Measurements from ENCODE around the gene EHD4.

The EHD4 gene

DNA sequence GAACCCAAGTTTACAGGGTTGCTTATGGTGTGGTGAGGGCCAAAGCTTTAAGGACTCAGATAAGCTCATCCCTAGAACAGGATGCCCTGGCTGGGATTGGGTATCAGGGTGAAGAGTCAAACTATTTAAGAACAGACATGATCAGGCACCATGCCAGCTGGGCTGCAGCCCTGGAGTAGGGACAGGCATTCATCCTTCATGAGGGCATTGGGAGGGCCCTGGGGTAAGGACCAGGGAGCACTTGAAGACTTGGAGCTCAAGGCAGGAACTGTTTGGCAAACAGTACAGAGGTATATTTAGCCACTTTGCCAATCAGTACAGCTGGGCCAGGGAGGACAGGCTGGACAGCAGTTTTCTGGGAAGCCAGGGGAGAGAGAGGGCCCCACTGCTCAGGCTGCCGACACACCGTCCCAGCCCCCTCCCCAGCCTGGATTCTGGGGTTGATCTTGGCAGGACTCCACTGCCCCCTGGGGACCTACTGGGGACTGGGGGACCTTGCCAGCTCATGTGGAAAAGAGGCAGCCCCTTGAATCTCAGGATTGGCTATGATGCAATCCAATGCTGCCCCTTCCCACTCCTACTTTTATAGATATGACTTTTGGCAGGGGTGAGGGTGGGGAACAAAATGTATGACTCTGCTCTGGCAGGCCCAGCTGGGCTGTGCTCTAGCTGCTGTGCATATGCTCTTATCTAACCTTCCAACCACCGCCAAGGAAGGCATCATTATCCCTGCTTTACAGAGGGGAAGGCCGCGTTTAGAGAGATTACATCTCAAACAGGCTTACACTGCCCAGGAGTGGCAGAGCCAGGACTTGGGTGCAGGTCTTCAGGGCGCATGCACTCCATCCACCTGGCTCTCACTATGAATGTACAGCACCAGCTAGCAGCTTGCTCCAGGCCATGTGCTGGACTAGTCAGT is 46.2 kb upstream of the EHD4 start:
- H3K79me1 ChIP-seq (ENCODE audit: low read depth, low read length): no peaks in the 10 kb centered on the region
- H3K9me3 ChIP-seq (replicated peaks in 1 of 2; ENCODE audit: control insufficient read depth in 2 of 2, insufficient read depth in 1 of 2, low read depth in 1 of 2, low read length in 2 of 2): peaks cover 10 to 14% of the 10 kb centered on the region in 2 donors
- no peak overlapping the region for H3K27ac ChIP-seq (replicated peaks; ENCODE audit: low read length)
- H2AK5ac ChIP-seq (ENCODE audit: low read depth, low read length): peak overlapping the region; percentile 56
- H4K8ac ChIP-seq (ENCODE audit: low read depth, low read length): no peak overlapping the region
- H3K14ac ChIP-seq (ENCODE audit: low read length): no peak overlapping the region
- H3K4me2 ChIP-seq (ENCODE audit: insufficient read depth, low read length, poor library complexity, severe bottlenecking): no peak overlapping the region
- H2BK12ac ChIP-seq (ENCODE audit: low read length): no peak overlapping the region
- no peak overlapping the region for H3K4me3 ChIP-seq (ENCODE audit: low read length in 2 of 2)
- no peak overlapping the region for H2BK120ac ChIP-seq (ENCODE audit: low read depth, low read length)
- H2AFZ ChIP-seq (ENCODE audit: low read length): no peak overlapping the region
- no peak overlapping the region for H4K91ac ChIP-seq (ENCODE audit: low read depth, low read length, poor library complexity)
- H2BK15ac ChIP-seq (ENCODE audit: low read length): no peak overlapping the region
- DNase-seq (ENCODE audit: low spot score): no peak
- WGBS, 2 donors (ENCODE audit: extremely low coverage in 2 of 2, insufficient read length in 2 of 2, insufficient replicate concordance in 1 of 2): no CpG with 5 or more reads among the region's 6 CpGs
- H3K23ac ChIP-seq (ENCODE audit: low read depth, low read length, poor library complexity): peak overlapping the region; percentile 39
- no peaks in the 10 kb centered on the region for H3K4me1 ChIP-seq (ENCODE audit: control insufficient read depth in 2 of 2, insufficient read depth in 1 of 2, low read depth in 1 of 2, low read length in 2 of 2)
- H3K36me3 ChIP-seq (replicated peaks in 1 of 2; ENCODE audit: control insufficient read depth in 2 of 2, insufficient read depth in 2 of 2, low read length in 2 of 2): no peaks in the 10 kb centered on the region
- peaks cover 0 to 15% (median 0%) of the 10 kb centered on the region in 3 experiments for H3K27me3 ChIP-seq (ENCODE audit: control insufficient read depth in 3 of 3, insufficient read depth in 3 of 3, low read depth in 1 of 3, low read length in 3 of 3)
- no peak overlapping the region for H3K4ac ChIP-seq (ENCODE audit: low read length)
- H2BK5ac ChIP-seq (ENCODE audit: low read length): no peak overlapping the region
- no peak overlapping the region for H3K9ac ChIP-seq (ENCODE audit: low read depth, low read length, poor library complexity)
- peak overlapping the region; percentile 58 for H3K18ac ChIP-seq (ENCODE audit: low read length)

DNA sequence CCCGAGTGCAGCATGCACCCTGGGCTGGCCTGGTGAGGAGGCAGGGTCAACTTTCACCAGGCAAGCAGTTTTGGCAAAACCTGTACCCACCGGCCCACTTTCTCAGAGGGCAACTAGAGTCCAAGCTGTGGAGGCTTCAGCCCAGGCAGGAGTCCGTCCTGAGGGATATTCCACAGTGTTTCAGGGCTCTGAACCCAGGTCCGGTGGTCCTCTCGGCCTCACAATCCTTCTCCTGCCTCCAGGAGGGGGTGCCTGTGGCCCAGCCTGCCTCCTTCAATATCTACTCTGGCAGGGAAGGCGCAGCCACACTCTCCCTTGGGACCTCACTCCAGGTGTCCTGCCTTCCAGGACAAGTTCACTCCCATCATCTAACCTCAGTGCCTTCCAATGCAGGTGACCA is 44.6 kb upstream of the EHD4 start:
- no peak overlapping the region for H2BK120ac ChIP-seq (ENCODE audit: low read depth, low read length)
- H4K8ac ChIP-seq (ENCODE audit: low read depth, low read length): no peak overlapping the region
- H3K79me1 ChIP-seq (ENCODE audit: low read depth, low read length): no peaks in the 10 kb centered on the region
- H3K27ac ChIP-seq (replicated peaks; ENCODE audit: low read length): no peak overlapping the region
- H2BK5ac ChIP-seq (ENCODE audit: low read length): no peak overlapping the region
- WGBS, 2 donors (ENCODE audit: extremely low coverage in 2 of 2, insufficient read length in 2 of 2, insufficient replicate concordance in 1 of 2): no CpG with 5 or more reads among the region's 6 CpGs
- peaks cover 0 to 15% (median 0%) of the 10 kb centered on the region in 3 experiments for H3K27me3 ChIP-seq (ENCODE audit: control insufficient read depth in 3 of 3, insufficient read depth in 3 of 3, low read depth in 1 of 3, low read length in 3 of 3)
- H3K18ac ChIP-seq (ENCODE audit: low read length): no peak overlapping the region
- H2AK5ac ChIP-seq (ENCODE audit: low read depth, low read length): no peak overlapping the region
- H2BK12ac ChIP-seq (ENCODE audit: low read length): no peak overlapping the region
- no peak overlapping the region for H2AFZ ChIP-seq (ENCODE audit: low read length)
- no peak overlapping the region for H3K9ac ChIP-seq (ENCODE audit: low read depth, low read length, poor library complexity)
- H3K4me2 ChIP-seq (ENCODE audit: insufficient read depth, low read length, poor library complexity, severe bottlenecking): no peak overlapping the region
- no peak for DNase-seq (ENCODE audit: low spot score)
- no peaks in the 10 kb centered on the region for H3K36me3 ChIP-seq (replicated peaks in 1 of 2; ENCODE audit: control insufficient read depth in 2 of 2, insufficient read depth in 2 of 2, low read length in 2 of 2)
- peaks cover 4% of the 10 kb centered on the region in 2 donors for H3K9me3 ChIP-seq (replicated peaks in 1 of 2; ENCODE audit: control insufficient read depth in 2 of 2, insufficient read depth in 1 of 2, low read depth in 1 of 2, low read length in 2 of 2)
- no peak overlapping the region for H3K4me3 ChIP-seq (ENCODE audit: low read length in 2 of 2)
- H2BK15ac ChIP-seq (ENCODE audit: low read length): no peak overlapping the region
- H3K14ac ChIP-seq (ENCODE audit: low read length): no peak overlapping the region
- H3K4me1 ChIP-seq (ENCODE audit: control insufficient read depth in 2 of 2, insufficient read depth in 1 of 2, low read depth in 1 of 2, low read length in 2 of 2): peaks cover 0 to 2% of the 10 kb centered on the region in 2 donors
- H3K23ac ChIP-seq (ENCODE audit: low read depth, low read length, poor library complexity): no peak overlapping the region
- no peak overlapping the region for H4K91ac ChIP-seq (ENCODE audit: low read depth, low read length, poor library complexity)
- no peak overlapping the region for H3K4ac ChIP-seq (ENCODE audit: low read length)

DNA sequence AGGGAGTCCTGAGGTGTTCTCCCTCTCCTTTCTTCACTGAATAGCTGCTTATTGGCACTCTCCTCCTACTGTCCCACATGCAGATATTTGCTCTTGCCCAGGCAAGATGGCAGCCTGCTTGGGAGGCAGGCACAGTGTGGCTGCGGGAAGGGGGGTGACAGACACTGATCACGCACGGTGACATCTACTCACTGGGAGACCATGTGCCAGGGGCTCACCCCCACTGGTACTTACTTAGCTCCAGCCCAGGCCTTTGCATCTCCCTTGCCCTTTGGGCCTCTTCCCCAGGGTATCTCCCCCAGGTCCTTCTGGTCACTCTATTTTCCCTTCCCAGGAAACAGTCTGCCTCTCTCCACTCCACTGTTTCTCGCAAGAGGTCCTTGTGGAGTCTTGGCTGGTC is 42.0 kb upstream of the EHD4 start:
- no peaks in the 10 kb centered on the region for H3K79me1 ChIP-seq (ENCODE audit: low read depth, low read length)
- no peak overlapping the region for H2AFZ ChIP-seq (ENCODE audit: low read length)
- no peak overlapping the region for H2BK120ac ChIP-seq (ENCODE audit: low read depth, low read length)
- no peaks in the 10 kb centered on the region for H3K9me3 ChIP-seq (replicated peaks in 1 of 2; ENCODE audit: control insufficient read depth in 2 of 2, insufficient read depth in 1 of 2, low read depth in 1 of 2, low read length in 2 of 2)
- no peak overlapping the region for H2AK5ac ChIP-seq (ENCODE audit: low read depth, low read length)
- no peak overlapping the region for H3K4me2 ChIP-seq (ENCODE audit: insufficient read depth, low read length, poor library complexity, severe bottlenecking)
- H3K27me3 ChIP-seq (ENCODE audit: control insufficient read depth in 3 of 3, insufficient read depth in 3 of 3, low read depth in 1 of 3, low read length in 3 of 3): peaks cover 0 to 16% (median 0%) of the 10 kb centered on the region in 3 experiments
- H3K18ac ChIP-seq (ENCODE audit: low read length): no peak overlapping the region
- no peak overlapping the region for H3K4ac ChIP-seq (ENCODE audit: low read length)
- no peak for DNase-seq (ENCODE audit: low spot score)
- no peak overlapping the region for H3K9ac ChIP-seq (ENCODE audit: low read depth, low read length, poor library complexity)
- no peak overlapping the region for H4K8ac ChIP-seq (ENCODE audit: low read depth, low read length)
- H3K36me3 ChIP-seq (replicated peaks in 1 of 2; ENCODE audit: control insufficient read depth in 2 of 2, insufficient read depth in 2 of 2, low read length in 2 of 2): no peaks in the 10 kb centered on the region
- H3K14ac ChIP-seq (ENCODE audit: low read length): no peak overlapping the region
- no peak overlapping the region for H2BK15ac ChIP-seq (ENCODE audit: low read length)
- no peak overlapping the region for H3K27ac ChIP-seq (replicated peaks; ENCODE audit: low read length)
- no peak overlapping the region for H3K4me3 ChIP-seq (ENCODE audit: low read length in 2 of 2)
- H4K91ac ChIP-seq (ENCODE audit: low read depth, low read length, poor library complexity): no peak overlapping the region
- no peak overlapping the region for H2BK5ac ChIP-seq (ENCODE audit: low read length)
- H3K4me1 ChIP-seq (ENCODE audit: control insufficient read depth in 2 of 2, insufficient read depth in 1 of 2, low read depth in 1 of 2, low read length in 2 of 2): peaks cover 0 to 2% of the 10 kb centered on the region in 2 donors
- no CpG with 5 or more reads among the region's 4 CpGs for WGBS, 2 donors (ENCODE audit: extremely low coverage in 2 of 2, insufficient read length in 2 of 2, insufficient replicate concordance in 1 of 2)
- no peak overlapping the region for H2BK12ac ChIP-seq (ENCODE audit: low read length)
- no peak overlapping the region for H3K23ac ChIP-seq (ENCODE audit: low read depth, low read length, poor library complexity)

DNA sequence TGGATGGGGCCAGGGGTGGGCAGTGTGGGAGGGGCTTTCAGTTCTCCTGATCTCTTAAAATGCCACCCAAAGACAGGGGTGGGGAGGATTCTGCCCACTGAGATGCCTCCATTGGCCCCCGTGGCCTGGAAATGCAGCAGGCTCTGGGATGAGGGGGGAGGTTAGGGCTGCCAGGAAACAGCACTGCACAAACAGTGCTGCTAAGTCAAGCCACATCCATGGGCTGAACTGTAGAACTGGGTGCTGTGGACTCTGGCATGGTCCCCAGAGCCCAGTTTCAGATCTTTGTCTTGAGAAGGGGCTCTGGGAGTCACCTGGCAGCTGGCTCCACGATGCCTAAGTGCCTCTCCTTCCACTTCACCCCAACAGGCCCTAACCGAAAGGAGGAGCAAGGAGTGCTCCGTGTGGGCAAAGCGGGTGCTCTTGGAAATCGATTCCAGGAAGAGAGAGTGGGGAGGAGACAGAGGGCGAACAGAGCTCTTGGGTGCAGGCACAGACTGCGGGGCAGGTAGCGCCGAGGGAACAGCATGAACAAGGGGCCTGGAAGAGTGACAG is 40.6 kb upstream of the EHD4 start:
- no peak overlapping the region for H2BK12ac ChIP-seq (ENCODE audit: low read length)
- no peak overlapping the region for H3K9ac ChIP-seq (ENCODE audit: low read depth, low read length, poor library complexity)
- H3K4ac ChIP-seq (ENCODE audit: low read length): no peak overlapping the region
- WGBS, 2 donors (ENCODE audit: extremely low coverage in 2 of 2, insufficient read length in 2 of 2, insufficient replicate concordance in 1 of 2): no CpG with 5 or more reads among the region's 10 CpGs
- H3K9me3 ChIP-seq (replicated peaks in 1 of 2; ENCODE audit: control insufficient read depth in 2 of 2, insufficient read depth in 1 of 2, low read depth in 1 of 2, low read length in 2 of 2): no peaks in the 10 kb centered on the region
- H3K27ac ChIP-seq (replicated peaks; ENCODE audit: low read length): no peak overlapping the region
- no peak for DNase-seq (ENCODE audit: low spot score)
- H3K4me2 ChIP-seq (ENCODE audit: insufficient read depth, low read length, poor library complexity, severe bottlenecking): no peak overlapping the region
- no peaks in the 10 kb centered on the region for H3K79me1 ChIP-seq (ENCODE audit: low read depth, low read length)
- H3K27me3 ChIP-seq (ENCODE audit: control insufficient read depth in 3 of 3, insufficient read depth in 3 of 3, low read depth in 1 of 3, low read length in 3 of 3): peaks cover 0 to 20% (median 0%) of the 10 kb centered on the region in 3 experiments
- no peak overlapping the region for H2BK120ac ChIP-seq (ENCODE audit: low read depth, low read length)
- H2AFZ ChIP-seq (ENCODE audit: low read length): no peak overlapping the region
- no peak overlapping the region for H4K8ac ChIP-seq (ENCODE audit: low read depth, low read length)
- no peak overlapping the region for H3K4me3 ChIP-seq (ENCODE audit: low read length in 2 of 2)
- H2BK15ac ChIP-seq (ENCODE audit: low read length): peak overlapping the region; percentile 34
- H3K18ac ChIP-seq (ENCODE audit: low read length): peak overlapping the region; percentile 7
- no peak overlapping the region for H2BK5ac ChIP-seq (ENCODE audit: low read length)
- no peak overlapping the region for H3K14ac ChIP-seq (ENCODE audit: low read length)
- H3K4me1 ChIP-seq (ENCODE audit: control insufficient read depth in 2 of 2, insufficient read depth in 1 of 2, low read depth in 1 of 2, low read length in 2 of 2): peaks cover 0 to 2% of the 10 kb centered on the region in 2 donors
- H4K91ac ChIP-seq (ENCODE audit: low read depth, low read length, poor library complexity): no peak overlapping the region
- H3K23ac ChIP-seq (ENCODE audit: low read depth, low read length, poor library complexity): peak overlapping the region; percentile 29
- H2AK5ac ChIP-seq (ENCODE audit: low read depth, low read length): peak overlapping the region; percentile 12
- H3K36me3 ChIP-seq (replicated peaks in 1 of 2; ENCODE audit: control insufficient read depth in 2 of 2, insufficient read depth in 2 of 2, low read length in 2 of 2): no peaks in the 10 kb centered on the region

Data from neuronal stem cell (in vitro differentiated cells).